Tibial nerve (tissue), 4 donors: ENCODE data around the gene HILPDA.
"Not testable (repeated sequence)": the region's sequence is repeated elsewhere in the genome, so short reads cannot be mapped to it uniquely, and the experiment has no call there.

Experiments used
- CTCF ChIP-seq, 5 experiments: fragments of 200-600 bp in 3 of 5; fragments of 450-650 bp in 2 of 5; sonication (generic) in 3 of 5; IDR thresholded peaks; one replicate each; pipeline ENCODE4 v1.5.1; 2016 to 2019; ENCODE audit warnings: antibody characterized with exemption in 5 of 5, mild to moderate bottlenecking in 3 of 5, moderate library complexity in 2 of 5
- EP300 ChIP-seq, 2 donors: sonication (generic); formaldehyde crosslinking; IDR thresholded peaks; one replicate each; pipeline ENCODE4 v1.6.1; 2017; ENCODE audit warnings: antibody characterized with exemption in 2 of 2, mild to moderate bottlenecking in 1 of 2
- POLR2A ChIP-seq, 2 donors: fragments of 450-650 bp; IDR thresholded peaks; one replicate each; pipeline ENCODE4 v1.6.1; 2017; ENCODE audit warnings: antibody characterized with exemption in 2 of 2, mild to moderate bottlenecking in 2 of 2, moderate library complexity in 2 of 2

- TF ChIP-seq CTCF, POLR2A, EP300 (IDR thresholded peaks at IDR 0.05): not testable (repeated sequence)
These were observed 51.1 kb downstream of the HILPDA start for GRCh38 chr7:128506819-128507218.
